AG04449 (cell line): ENCODE data around the gene CXADR.
"Not testable (repeated sequence)": the region's sequence is repeated elsewhere in the genome, so short reads cannot be mapped to it uniquely, and the experiment has no call there.

Source experiments
- CTCF ChIA-PET: fragments of 350-600 bp; formaldehyde crosslinking; extraction: SDS; loops from one replicate; lab custom pipeline; 2021; ENCODE audit warnings: antibody characterized with exemption; lab: Yijun Ruan, JAX
- POLR2A ChIA-PET: fragments of 400-600, 350-600 bp; formaldehyde crosslinking; extraction: SDS; loops from one replicate; lab custom pipeline; 2020; ENCODE audit warnings: antibody characterized with exemption, inconsistent platforms; lab: Yijun Ruan, JAX
- DNase-seq: peaks from one replicate; pipeline ENCODE4 v3.0.0-alpha.2; 2010; ENCODE audit warnings: low read depth, low spot score
- H3K4me3 ChIP-seq: 2 replicates; pipeline ENCODE4 v1.5.1; 2011; ENCODE audit warnings: low read depth, mild to moderate bottlenecking, control low read depth, low read length
- CTCF ChIP-seq: IDR thresholded peaks from one replicate; pipeline ENCODE4 v1.5.1; 2011; ENCODE audit warnings: mild to moderate bottlenecking, moderate library complexity, low read length, control low read depth, inconsistent platforms; ENCODE audit not compliant: insufficient read depth; ENCODE audit errors: missing control alignments

The CXADR gene

GRCh38 chr21:17501107-17502006, 11.5 kb upstream of the CXADR start:
- CTCF ChIA-PET: no interaction called here
- no peak for TF ChIP-seq CTCF
- DNase-seq: no peak
- POLR2A ChIA-PET: no interaction called here
- H3K4me3 ChIP-seq: no peak overlapping the region

DNA sequence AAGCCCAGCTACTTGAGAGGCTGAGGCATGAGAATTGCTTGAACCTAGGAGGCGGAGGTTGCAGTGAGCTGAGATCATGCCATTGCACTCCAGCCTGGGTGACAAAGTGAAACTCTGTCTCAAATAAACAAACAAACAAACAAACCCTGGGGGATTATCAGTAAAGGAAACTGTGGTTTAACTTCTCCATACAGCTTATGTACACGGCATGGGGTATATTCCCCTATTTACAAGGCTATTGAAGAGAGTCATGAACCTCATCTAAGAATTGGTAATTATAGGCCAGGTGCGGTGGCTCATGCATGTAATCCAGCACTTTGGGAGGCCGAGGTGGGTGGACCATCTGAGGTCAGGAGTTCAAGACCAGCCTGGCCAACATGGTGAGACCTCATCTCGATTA, 9.9 kb upstream of the CXADR start:
- CTCF ChIA-PET: interaction anchor here (0.8 kb wide), 1 partner anchor 9 kb away, joined by 3 read pairs; no protein-coding TSS in a partner anchor
- DNase-seq, POLR2A ChIA-PET, H3K4me3 ChIP-seq: not testable (repeated sequence)

- TF ChIP-seq CTCF: no peak
- CTCF ChIA-PET: no interaction called here
- DNase-seq: no peak
- POLR2A ChIA-PET: no interaction called here
- H3K4me3 ChIP-seq: no peak overlapping the region
Observed at GRCh38 chr21:17506951-17507350, 5.9 kb upstream of the CXADR start.

DNA sequence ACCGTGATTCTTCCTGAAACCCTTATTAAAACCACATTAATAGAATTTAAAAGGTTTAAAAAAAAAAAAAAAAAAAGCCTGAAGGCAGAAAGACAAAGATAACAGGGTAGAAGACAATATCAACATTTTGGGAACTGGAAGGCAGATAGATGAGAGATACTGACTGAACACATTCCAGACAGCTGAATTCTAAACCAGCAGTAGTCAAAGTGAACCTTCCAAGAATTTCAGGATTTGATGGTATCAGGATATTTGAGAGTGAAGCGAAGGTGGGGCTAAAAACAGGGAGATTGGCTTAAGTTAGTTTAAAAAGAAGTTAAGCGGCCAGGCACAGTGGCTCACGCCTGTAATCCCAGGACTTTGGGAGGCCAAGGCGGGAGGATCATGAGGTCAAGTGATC, 5.3 kb upstream of the CXADR start:
- DNase-seq: no peak
- TF ChIP-seq CTCF: no peak
- POLR2A ChIA-PET: no interaction called here
- H3K4me3 ChIP-seq: no peak overlapping the region
- CTCF ChIA-PET: no interaction called here

DNA sequence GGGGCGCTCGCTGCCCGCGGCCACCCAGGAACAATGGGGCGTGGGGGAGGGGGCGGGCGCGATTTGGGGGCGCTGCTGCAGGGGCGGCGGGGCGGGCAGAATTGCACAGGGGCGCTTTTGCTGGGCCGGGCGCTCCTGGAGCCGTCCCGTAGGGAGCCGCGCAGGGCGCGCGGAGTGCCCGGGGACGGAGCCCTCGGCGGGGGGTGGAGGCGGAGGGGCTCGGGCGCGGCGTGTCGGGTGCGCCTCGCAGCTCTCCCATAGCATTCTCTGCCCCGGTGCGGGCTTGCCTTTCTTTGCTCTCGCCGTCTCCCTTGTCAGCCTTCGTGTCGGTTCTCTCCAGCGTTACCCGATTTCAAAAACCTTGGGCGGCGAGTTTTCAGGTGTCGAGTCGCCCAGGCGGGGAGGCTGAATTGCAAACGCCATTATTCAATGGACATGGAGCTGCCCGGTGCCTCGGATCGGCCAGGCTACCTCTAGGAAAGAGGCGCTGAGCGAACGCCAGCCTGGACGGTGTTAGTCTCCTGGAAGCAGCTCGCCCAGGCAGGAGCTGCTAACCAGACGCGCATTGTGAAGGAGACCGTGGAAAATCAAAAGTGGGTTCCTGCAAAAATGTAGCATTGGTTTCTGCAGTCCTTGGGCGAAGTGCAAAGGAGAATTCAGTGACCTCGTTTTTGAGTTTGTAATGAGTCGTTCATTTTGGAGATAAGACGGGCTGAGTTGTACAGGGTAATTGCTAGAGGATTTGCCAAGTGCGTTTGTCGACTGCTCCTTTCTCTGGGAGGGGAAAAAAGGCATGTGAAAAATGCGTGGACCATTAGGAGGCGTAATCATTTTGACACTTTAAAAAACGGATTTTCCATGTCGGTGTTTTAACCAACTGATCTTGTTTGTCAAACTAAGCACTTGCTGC, 626 bp downstream of the CXADR start:
- H3K4me3 ChIP-seq: peak overlapping the region; percentile 47
- TF ChIP-seq CTCF: no peak
- DNase-seq: no peak
- CTCF ChIA-PET: interaction anchor here (1.6 kb wide), 1 partner anchor 15 kb away, joined by 3 read pairs; no protein-coding TSS in a partner anchor
- POLR2A ChIA-PET: no interaction called here

- H3K4me3 ChIP-seq: no peak overlapping the region
- POLR2A ChIA-PET: no interaction called here
- no peak for DNase-seq
- CTCF ChIA-PET: no interaction called here
- TF ChIP-seq CTCF: no peak
Observed at GRCh38 chr21:17514124-17514845, 1.4 kb downstream of the CXADR start.

- DNase-seq, H3K4me3 ChIP-seq, POLR2A ChIA-PET, CTCF ChIA-PET: not testable (repeated sequence)
Observed at GRCh38 chr21:17517008-17517407, 4.2 kb downstream of the CXADR start.
